Activated B cell treated with CpG ODN at 0.5 μM for 24 hours (primary cell): ENCODE results near the gene PPIL6. TPM values are rescaled to one million over a fixed set of nuclear protein-coding genes. Genes with fewer than 3 reads are reported as not detected.

Source experiments
- ATAC-seq: fragments of 200-7000 bp; cut with Tn5 transposase; one replicate; pipeline ENCODE4 v1.10.0; 2021; ENCODE audit warnings: low read depth, mild to moderate bottlenecking, moderate library complexity
- CTCF ChIA-PET: fragments of 350-600 bp; sonication (Branson Sonifier 250); formaldehyde crosslinking; loops from one replicate; lab custom pipeline; 2021; ENCODE audit warnings: antibody characterized with exemption; lab: Charles Lee
- POLR2A ChIA-PET: fragments of 350-600 bp; sonication (Branson Sonifier 250); formaldehyde crosslinking; loops from one replicate; lab custom pipeline; 2021; ENCODE audit warnings: antibody characterized with exemption; lab: Charles Lee
- DNase-seq: peaks from one replicate; pipeline ENCODE4 v3.0.0; 2022
- H3K27ac Mint-ChIP-seq: one replicate; pipeline ENCODE4 v1.8.0; 2020; ENCODE audit warnings: mixed read lengths
- H3K27me3 Mint-ChIP-seq: one replicate; pipeline ENCODE4 v1.8.0; 2021; ENCODE audit warnings: mixed read lengths
- H3K36me3 Mint-ChIP-seq: one replicate; pipeline ENCODE4 v1.8.0; 2021; ENCODE audit warnings: low read depth, mixed read lengths
- H3K4me1 Mint-ChIP-seq: one replicate; pipeline ENCODE4 v1.8.0; 2021; ENCODE audit warnings: mixed read lengths
- H3K4me3 Mint-ChIP-seq: one replicate; pipeline ENCODE4 v1.8.0; 2020; ENCODE audit warnings: mild to moderate bottlenecking, mixed read lengths
- H3K9me3 Mint-ChIP-seq: one replicate; pipeline ENCODE4 v1.8.0; 2020; ENCODE audit warnings: mixed read lengths
- intact Hi-C: fragments of 100-400 bp; cut with micrococcal nuclease; formaldehyde crosslinking; loops from one replicate; pipeline ENCODE4 v1.15.1; 2024
- total RNA-seq: library from RNA; stranded (reverse); gene quantifications from 2 replicates; pipeline ENCODE4 v1.2.3, GENCODE V29; 2022
- TF ChIP-seq, protein P1 (sequence below): fragments of 200-600 bp; IDR thresholded peaks from one replicate; pipeline ENCODE4 v1.8.0; 2022; ENCODE audit warnings: antibody characterized with exemption, mild to moderate bottlenecking

PPIL6 gene
- total RNA-seq, 1 donor from 2014 or later = 0.91 TPM

DNA sequence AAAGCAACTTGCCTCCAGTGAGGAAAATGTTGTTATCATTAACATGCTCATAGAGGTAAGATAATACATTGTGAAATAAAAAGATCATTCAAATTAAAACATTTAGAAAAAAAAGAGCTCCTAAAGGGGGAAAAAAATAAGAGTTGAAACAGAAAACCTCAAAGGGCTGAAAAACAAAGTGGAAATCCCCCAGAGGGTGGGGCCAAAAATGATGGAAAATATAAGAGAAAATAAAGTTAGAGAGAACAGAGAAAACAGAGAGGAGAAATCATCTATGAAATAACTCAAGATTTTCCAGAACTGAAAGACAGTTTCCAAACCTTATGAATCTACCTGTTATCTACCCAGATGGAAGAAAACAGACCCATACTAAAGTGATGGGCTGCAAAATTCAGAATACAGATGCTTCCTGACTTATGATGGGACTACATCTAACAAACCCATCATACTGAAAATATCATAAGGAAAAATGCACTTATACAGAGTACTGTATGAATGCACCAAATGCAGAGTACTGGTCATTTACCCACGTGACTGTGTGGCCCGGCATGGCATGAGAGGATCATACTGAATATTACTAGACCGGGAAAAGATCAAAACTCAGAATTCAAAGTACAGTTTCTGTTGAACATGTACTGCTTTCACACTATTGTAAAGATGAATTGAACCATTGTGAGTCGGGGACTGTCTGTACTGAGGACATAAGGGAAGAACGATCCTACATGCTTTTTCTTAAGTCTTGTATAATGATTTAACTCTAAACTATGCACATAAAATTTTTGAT is 38.6 kb upstream of the PPIL6 start:
- Mint-ChIP-seq H3K27ac (peak overlapping the region; percentile 83), H3K9me3 (no peaks in the 10 kb centered on the region), H3K36me3 (peaks cover 72% of the 10 kb centered on the region), H3K27me3 (no peaks in the 10 kb centered on the region), H3K4me3 (peak overlapping the region; percentile 77), H3K4me1 (peaks cover 78% of the 10 kb centered on the region)
- TF ChIP-seq, protein P1, sequence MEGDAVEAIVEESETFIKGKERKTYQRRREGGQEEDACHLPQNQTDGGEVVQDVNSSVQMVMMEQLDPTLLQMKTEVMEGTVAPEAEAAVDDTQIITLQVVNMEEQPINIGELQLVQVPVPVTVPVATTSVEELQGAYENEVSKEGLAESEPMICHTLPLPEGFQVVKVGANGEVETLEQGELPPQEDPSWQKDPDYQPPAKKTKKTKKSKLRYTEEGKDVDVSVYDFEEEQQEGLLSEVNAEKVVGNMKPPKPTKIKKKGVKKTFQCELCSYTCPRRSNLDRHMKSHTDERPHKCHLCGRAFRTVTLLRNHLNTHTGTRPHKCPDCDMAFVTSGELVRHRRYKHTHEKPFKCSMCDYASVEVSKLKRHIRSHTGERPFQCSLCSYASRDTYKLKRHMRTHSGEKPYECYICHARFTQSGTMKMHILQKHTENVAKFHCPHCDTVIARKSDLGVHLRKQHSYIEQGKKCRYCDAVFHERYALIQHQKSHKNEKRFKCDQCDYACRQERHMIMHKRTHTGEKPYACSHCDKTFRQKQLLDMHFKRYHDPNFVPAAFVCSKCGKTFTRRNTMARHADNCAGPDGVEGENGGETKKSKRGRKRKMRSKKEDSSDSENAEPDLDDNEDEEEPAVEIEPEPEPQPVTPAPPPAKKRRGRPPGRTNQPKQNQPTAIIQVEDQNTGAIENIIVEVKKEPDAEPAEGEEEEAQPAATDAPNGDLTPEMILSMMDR = no peak
- DNase-seq (no peak), ATAC-seq (no peak)
- ChIA-PET CTCF (interaction anchor here (1.0 to 1.7 kb wide), 4 partner anchors 22 to 96 kb away, joined by 3 to 6 read pairs (median 4); partner anchors contain the start of genes PPIL6 and SMPD2), POLR2A (interaction anchor here (0.7 to 5.3 kb wide), 9 partner anchors 9 to 568 kb away, joined by 3 to 70 read pairs (median 4); partner anchors contain the start of genes CD164, MICAL1, PPIL6 and SMPD2)
- intact Hi-C loops = loop anchor here (1.0 kb wide), 1 partner anchor 17 kb away; no protein-coding TSS in a partner anchor

DNA sequence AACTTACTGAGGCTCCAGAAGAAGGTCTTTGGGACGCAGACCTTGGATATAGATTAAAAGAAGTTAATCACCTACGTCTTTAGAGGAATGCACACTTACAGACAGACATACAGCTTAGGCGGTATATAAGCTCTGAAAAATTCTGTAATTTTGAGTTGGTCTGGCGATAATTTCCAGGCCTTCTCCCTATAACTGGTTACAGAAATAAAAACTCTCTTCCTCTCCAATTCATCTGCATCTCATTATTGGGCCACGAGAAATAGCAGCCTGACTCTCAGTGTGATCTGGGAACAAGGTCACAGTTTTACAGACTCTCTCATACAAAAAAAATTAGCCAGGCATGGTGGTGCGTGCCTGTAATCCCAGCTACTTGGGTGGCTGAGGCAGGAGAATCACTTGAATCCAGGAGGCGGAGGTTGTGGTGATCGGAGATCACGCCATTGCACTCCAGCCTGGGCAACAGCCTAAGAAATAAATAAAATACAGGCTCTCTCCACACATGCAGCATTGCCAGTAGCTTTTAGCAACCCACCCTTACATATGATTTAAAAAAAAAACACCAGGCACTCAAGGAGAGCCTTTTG is 37.9 kb upstream of the PPIL6 start:
- DNase-seq (no peak), ATAC-seq (no peak)
- Mint-ChIP-seq H3K4me3 (peak overlapping the region; percentile 77), H3K4me1 (peaks cover 77% of the 10 kb centered on the region), H3K9me3 (no peaks in the 10 kb centered on the region), H3K27me3 (no peaks in the 10 kb centered on the region), H3K36me3 (peaks cover 79% of the 10 kb centered on the region), H3K27ac (peak overlapping the region; percentile 83)
- intact Hi-C loops = no loop called here
- TF ChIP-seq, protein P1 = no peak
- ChIA-PET POLR2A (interaction anchor here (0.7 to 5.3 kb wide), 7 partner anchors 18 to 568 kb away, joined by 3 to 70 read pairs (median 4); partner anchors contain the start of genes CD164 and MICAL1), CTCF (interaction anchor here (1.3 kb wide), 1 partner anchor 38 kb away, joined by 4 read pairs; the partner anchor contains the start of genes PPIL6 and SMPD2)

DNA sequence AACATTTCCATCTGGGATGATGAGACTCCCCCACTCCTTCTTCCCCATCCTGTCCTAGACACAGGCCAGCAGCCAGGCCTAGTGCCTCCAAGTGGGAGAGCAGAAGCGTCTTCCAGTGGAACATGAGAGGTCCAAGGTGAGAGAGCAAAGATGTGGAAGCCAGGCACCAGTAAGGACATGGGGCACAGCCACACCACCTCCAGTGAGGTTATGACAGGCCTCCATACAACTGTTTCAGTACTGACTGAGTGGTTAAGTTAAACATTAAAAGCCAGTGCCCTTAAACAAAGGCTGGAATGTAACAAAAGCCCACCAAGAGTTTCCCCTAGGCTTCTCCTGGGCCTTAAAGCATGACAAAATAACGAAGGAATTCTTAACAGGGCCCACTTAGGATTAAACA is 37.3 kb upstream of the PPIL6 start:
- Mint-ChIP-seq H3K9me3 (no peaks in the 10 kb centered on the region), H3K4me3 (peak overlapping the region; percentile 77), H3K27ac (peak overlapping the region; percentile 83), H3K36me3 (peaks cover 85% of the 10 kb centered on the region), H3K27me3 (no peaks in the 10 kb centered on the region), H3K4me1 (peaks cover 83% of the 10 kb centered on the region)
- no peak for ATAC-seq
- TF ChIP-seq, protein P1 = no peak
- ChIA-PET POLR2A (interaction anchor here (1.2 to 5.3 kb wide), 2 partner anchors 19 to 22 kb away, joined by 4 to 70 read pairs; partner anchors contain the start of gene MICAL1), CTCF (no interaction called here)
- DNase-seq = no peak
- intact Hi-C loops = no loop called here

DNA sequence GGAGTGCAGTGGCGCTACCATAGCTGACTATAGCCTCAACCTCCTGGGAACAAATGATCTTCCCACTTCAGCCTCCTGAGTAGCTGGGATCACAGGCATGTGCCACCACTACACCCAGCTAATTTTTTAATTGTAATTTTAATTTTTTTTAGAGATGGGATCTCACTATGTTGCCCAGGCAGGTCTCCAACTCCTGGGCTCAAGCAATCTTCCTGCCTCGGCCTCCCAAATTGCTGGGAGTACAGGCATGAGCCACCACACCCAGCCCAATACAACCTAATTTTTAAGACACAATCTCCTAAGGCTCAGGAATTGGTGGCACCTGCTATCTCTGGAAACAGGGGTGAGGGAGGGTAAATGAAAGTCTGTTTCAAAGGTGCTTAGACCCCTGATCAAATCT is 36.8 kb upstream of the PPIL6 start:
- TF ChIP-seq, protein P1 = no peak
- DNase-seq = no peak
- no peak for ATAC-seq
- ChIA-PET CTCF (no interaction called here), POLR2A (interaction anchor here (0.7 to 1.0 kb wide), 2 partner anchors 33 to 94 kb away, joined by 3 read pairs; partner anchors contain the start of gene CD164)
- peaks cover 86% of the 10 kb centered on the region for H3K4me1 Mint-ChIP-seq
- intact Hi-C loops = no loop called here
- peaks cover 87% of the 10 kb centered on the region for H3K36me3 Mint-ChIP-seq
- H3K27ac Mint-ChIP-seq = peak overlapping the region; percentile 83
- H3K27me3 Mint-ChIP-seq = no peaks in the 10 kb centered on the region
- peak overlapping the region; percentile 77 for H3K4me3 Mint-ChIP-seq
- H3K9me3 Mint-ChIP-seq = no peaks in the 10 kb centered on the region

DNA sequence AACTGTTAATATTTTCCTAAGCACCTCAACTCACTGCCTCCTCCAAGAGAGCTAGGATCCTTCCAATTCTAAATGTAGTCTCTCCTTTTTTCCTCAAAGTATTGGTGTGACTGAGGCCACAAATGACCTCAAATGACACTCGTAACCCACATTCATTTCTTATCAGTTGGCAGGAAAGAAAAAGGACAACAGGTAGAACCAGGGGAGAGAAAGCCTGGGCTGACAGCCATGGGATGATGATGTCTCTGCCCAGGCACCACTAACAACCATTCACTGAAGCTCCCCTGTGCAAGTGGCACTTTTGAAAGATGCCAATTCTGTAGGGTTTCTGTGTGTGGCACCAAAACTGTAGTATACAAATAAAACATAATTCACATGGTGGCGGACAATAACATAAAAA is 35.2 kb upstream of the PPIL6 start:
- peak overlapping the region; percentile 64 for H3K27ac Mint-ChIP-seq
- ATAC-seq (no peak), DNase-seq (no peak)
- TF ChIP-seq, protein P1 = no peak
- no peaks in the 10 kb centered on the region for H3K27me3 Mint-ChIP-seq
- H3K9me3 Mint-ChIP-seq = no peaks in the 10 kb centered on the region
- H3K4me1 Mint-ChIP-seq = peaks cover 85% of the 10 kb centered on the region
- no peak overlapping the region for H3K4me3 Mint-ChIP-seq
- ChIA-PET POLR2A (no interaction called here), CTCF (no interaction called here)
- intact Hi-C loops = no loop called here
- H3K36me3 Mint-ChIP-seq = peaks cover 89% of the 10 kb centered on the region
